ENCODE results near the gene GCH1.

GRCh38 chr14:54931598-54932340 lies 29.1 kb upstream of the GCH1 start:
- TF ChIP-seq POLR2A (IDR thresholded peaks at IDR 0.05) = no peak
- no peak for TF ChIP-seq CTCF (IDR thresholded peaks at IDR 0.05)
